ENCODE measurements around the gene COL1A1. TPM values are rescaled to one million over a fixed set of nuclear protein-coding genes. Genes with fewer than 3 reads are reported as not detected.

COL1A1 gene
- total and polyA plus RNA-seq, 2 experiments from 2014 or later, result 6,472 to 15,283 TPM

DNA sequence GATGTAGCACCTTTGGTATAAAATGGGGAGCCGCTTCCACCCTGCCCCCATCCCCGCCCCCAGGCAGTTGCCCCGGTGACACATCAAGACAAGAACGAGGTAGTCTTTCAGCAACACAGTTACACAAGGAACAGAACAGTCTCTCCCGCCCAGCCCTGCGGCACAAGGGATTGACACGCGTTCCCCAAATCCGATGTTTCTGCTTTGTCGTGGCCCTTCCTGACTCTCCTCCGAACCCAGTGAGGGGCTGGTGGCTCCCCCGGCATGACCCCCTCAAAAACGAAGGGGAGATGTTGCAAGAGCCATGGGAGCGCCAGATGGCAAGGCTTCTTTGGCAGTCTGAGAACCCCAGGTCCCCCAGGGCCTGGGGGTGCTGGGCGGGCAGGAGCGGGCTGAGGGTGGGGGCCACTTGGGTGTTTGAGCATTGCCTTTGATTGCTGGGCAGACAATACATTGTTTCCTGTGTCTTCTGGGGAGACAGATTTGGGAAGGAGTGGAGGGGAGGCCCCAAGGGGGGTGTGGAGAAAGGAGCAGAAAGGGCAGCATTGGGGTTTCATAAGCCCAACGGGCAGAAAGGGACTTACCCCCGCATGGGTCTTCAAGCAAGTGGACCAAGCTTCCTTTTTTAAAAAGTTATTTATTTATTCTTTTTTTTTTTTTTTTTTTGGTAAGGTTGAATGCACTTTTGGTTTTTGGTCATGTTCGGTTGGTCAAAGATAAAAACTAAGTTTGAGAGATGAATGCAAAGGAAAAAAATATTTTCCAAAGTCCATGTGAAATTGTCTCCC lies 16.6 kb downstream of the COL1A1 start:
- 16 to 18% methylated on average over 18 to 19 of the region's 19 CpGs for WGBS, 2 experiments (ENCODE audit: low coverage in 1 of 2, low lambda C conversion rate in 2 of 2, missing lambda C conversion rate in 2 of 2)
- H3K4me2 ChIP-seq (ENCODE audit: unreplicated experiment), result no peak overlapping the region
- peak overlapping the region; percentile 100 for H3K27ac ChIP-seq
- no peaks in the 10 kb centered on the region for H4K20me1 ChIP-seq (ENCODE audit: insufficient read depth)
- TF ChIP-seq EZH2 (IDR thresholded peaks at IDR 0.05; ENCODE audit: insufficient read depth, poor library complexity, severe bottlenecking) (no peak), EZH2phosphoT487 (IDR thresholded peaks at IDR 0.05; ENCODE audit: insufficient read depth, low read depth) (no peak)
- no peaks in the 10 kb centered on the region for H3K9me3 ChIP-seq (ENCODE audit: low read depth)
- no peaks in the 10 kb centered on the region for H3K79me2 ChIP-seq (ENCODE audit: insufficient read depth)
- in situ Hi-C loops (cut with MboI), result no loop called here
- H3K27me3 ChIP-seq (replicated peaks; ENCODE audit: insufficient read depth), result no peaks in the 10 kb centered on the region
- no peak overlapping the region for H2AFZ ChIP-seq
- no peak overlapping the region for H3K4me3 ChIP-seq
- peaks cover 92% of the 10 kb centered on the region for H3F3A ChIP-seq (ENCODE audit: insufficient read depth)
- peaks cover 11% of the 10 kb centered on the region for H3K4me1 ChIP-seq (ENCODE audit: insufficient read depth)
- H3K9ac ChIP-seq, result peak overlapping the region; percentile 100
- H3K36me3 ChIP-seq (ENCODE audit: low read depth), result peaks cover 36% of the 10 kb centered on the region
- peak; percentile 90 for DNase-seq
- H3K9me2 ChIP-seq (ENCODE audit: insufficient read depth), result no peaks in the 10 kb centered on the region

DNA sequence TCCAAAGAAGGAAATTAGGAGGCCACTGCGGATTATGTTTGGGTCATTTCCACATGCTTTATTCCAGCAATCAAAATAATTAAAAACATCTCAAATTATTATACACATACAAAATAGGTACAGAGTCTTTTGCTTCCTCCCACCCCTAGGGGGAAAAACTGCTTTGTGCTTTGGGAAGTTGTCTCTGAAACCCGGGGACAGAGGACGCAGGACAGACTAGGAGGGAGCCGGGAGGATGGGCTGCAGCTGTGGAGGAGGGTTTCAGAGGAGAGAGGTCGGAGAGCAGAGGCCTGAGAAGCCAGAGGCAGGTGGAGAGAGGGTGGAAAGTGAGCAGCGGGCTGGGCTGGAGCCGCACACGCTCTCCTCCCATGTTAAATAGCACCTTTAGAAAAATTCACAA lies 17.4 kb downstream of the COL1A1 start:
- in situ Hi-C loops (cut with MboI), result no loop called here
- no peaks in the 10 kb centered on the region for H4K20me1 ChIP-seq (ENCODE audit: insufficient read depth)
- no peaks in the 10 kb centered on the region for H3K9me3 ChIP-seq (ENCODE audit: low read depth)
- DNase-seq, result peak; percentile 71
- peaks cover 15% of the 10 kb centered on the region for H3K4me1 ChIP-seq (ENCODE audit: insufficient read depth)
- H3F3A ChIP-seq (ENCODE audit: insufficient read depth), result peaks cover 93% of the 10 kb centered on the region
- H3K9ac ChIP-seq, result peak overlapping the region; percentile 100
- TF ChIP-seq EZH2 (IDR thresholded peaks at IDR 0.05; ENCODE audit: insufficient read depth, poor library complexity, severe bottlenecking) (no peak), EZH2phosphoT487 (IDR thresholded peaks at IDR 0.05; ENCODE audit: insufficient read depth, low read depth) (no peak)
- no peak overlapping the region for H3K4me3 ChIP-seq
- peak overlapping the region; percentile 100 for H3K27ac ChIP-seq
- no peaks in the 10 kb centered on the region for H3K79me2 ChIP-seq (ENCODE audit: insufficient read depth)
- peaks cover 29% of the 10 kb centered on the region for H3K36me3 ChIP-seq (ENCODE audit: low read depth)
- H3K4me2 ChIP-seq (ENCODE audit: unreplicated experiment), result no peak overlapping the region
- 17 to 30% methylated on average over 8 of the region's 8 CpGs for WGBS, 2 experiments (ENCODE audit: low coverage in 1 of 2, low lambda C conversion rate in 2 of 2, missing lambda C conversion rate in 2 of 2)
- no peaks in the 10 kb centered on the region for H3K9me2 ChIP-seq (ENCODE audit: insufficient read depth)
- no peak overlapping the region for H2AFZ ChIP-seq
- no peaks in the 10 kb centered on the region for H3K27me3 ChIP-seq (replicated peaks; ENCODE audit: insufficient read depth)

GRCh38 chr17:50183421-50183994 lies 17.9 kb downstream of the COL1A1 start:
- Histone ChIP-seq H3K27me3 (replicated peaks; ENCODE audit: insufficient read depth) (no peaks in the 10 kb centered on the region), H3K27ac (peak overlapping the region; percentile 100), H3K9me3 (ENCODE audit: low read depth) (no peaks in the 10 kb centered on the region), H2AFZ (no peak overlapping the region), H3K36me3 (ENCODE audit: low read depth) (peaks cover 28% of the 10 kb centered on the region), H3K9ac (peak overlapping the region; percentile 100), H3K4me3 (no peak overlapping the region), H3K9me2 (ENCODE audit: insufficient read depth) (no peaks in the 10 kb centered on the region), H3K79me2 (ENCODE audit: insufficient read depth) (no peaks in the 10 kb centered on the region), H3K4me2 (ENCODE audit: unreplicated experiment) (no peak overlapping the region), H3K4me1 (ENCODE audit: insufficient read depth) (peaks cover 20% of the 10 kb centered on the region), H3F3A (ENCODE audit: insufficient read depth) (peaks cover 93% of the 10 kb centered on the region), H4K20me1 (ENCODE audit: insufficient read depth) (no peaks in the 10 kb centered on the region)
- in situ Hi-C loops (cut with MboI), result no loop called here
- peak; percentile 65 for DNase-seq
- TF ChIP-seq EZH2phosphoT487 (IDR thresholded peaks at IDR 0.05; ENCODE audit: insufficient read depth, low read depth) (no peak), EZH2 (IDR thresholded peaks at IDR 0.05; ENCODE audit: insufficient read depth, poor library complexity, severe bottlenecking) (no peak)
- 19 to 21% methylated on average over 12 of the region's 12 CpGs for WGBS, 2 experiments (ENCODE audit: low coverage in 1 of 2, low lambda C conversion rate in 2 of 2, missing lambda C conversion rate in 2 of 2)

DNA sequence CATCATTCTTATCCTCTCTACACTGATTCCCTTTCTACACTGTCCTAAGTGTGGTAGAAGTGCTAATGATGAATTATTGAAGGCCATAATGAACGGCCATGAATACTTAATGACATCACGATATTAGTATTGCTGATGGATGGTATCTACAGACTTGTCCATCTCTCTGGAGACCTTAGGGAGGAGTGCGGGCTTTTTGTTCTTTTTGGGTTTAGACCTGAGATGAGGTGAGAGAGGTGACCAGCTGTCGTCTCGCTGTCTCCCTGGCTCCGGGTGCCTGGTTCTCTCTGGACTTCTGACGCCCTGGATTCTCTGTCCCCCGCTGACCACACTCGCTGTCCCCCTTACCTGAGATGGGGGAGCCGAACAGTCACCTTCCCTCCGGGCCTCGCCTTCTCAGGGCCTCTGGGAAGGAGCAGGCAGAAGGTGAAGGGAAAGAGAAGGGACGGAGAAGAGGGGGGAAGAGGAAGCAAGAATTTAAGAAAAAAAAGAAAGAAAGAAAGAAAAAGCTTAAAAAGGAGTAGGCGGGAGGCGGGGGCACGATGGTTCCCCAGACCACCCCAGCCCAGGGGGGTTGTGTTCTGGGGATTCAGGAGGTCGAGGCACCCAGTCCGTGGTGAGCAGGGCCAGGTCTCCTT lies 18.5 kb downstream of the COL1A1 start:
- Histone ChIP-seq H3K9me3 (ENCODE audit: low read depth) (no peaks in the 10 kb centered on the region), H3K27me3 (replicated peaks; ENCODE audit: insufficient read depth) (no peaks in the 10 kb centered on the region), H3F3A (ENCODE audit: insufficient read depth) (peaks cover 87% of the 10 kb centered on the region), H3K9ac (peak overlapping the region; percentile 100), H3K4me1 (ENCODE audit: insufficient read depth) (peaks cover 24% of the 10 kb centered on the region), H3K27ac (peak overlapping the region; percentile 100), H3K9me2 (ENCODE audit: insufficient read depth) (no peaks in the 10 kb centered on the region), H4K20me1 (ENCODE audit: insufficient read depth) (no peaks in the 10 kb centered on the region), H3K4me2 (ENCODE audit: unreplicated experiment) (no peak overlapping the region), H3K4me3 (no peak overlapping the region), H3K79me2 (ENCODE audit: insufficient read depth) (no peaks in the 10 kb centered on the region), H2AFZ (no peak overlapping the region), H3K36me3 (ENCODE audit: low read depth) (peaks cover 22% of the 10 kb centered on the region)
- in situ Hi-C loops (cut with MboI), result no loop called here
- no peak for TF ChIP-seq EZH2 (IDR thresholded peaks at IDR 0.05; ENCODE audit: insufficient read depth, poor library complexity, severe bottlenecking)
- no peak for TF ChIP-seq EZH2phosphoT487 (IDR thresholded peaks at IDR 0.05; ENCODE audit: insufficient read depth, low read depth)
- DNase-seq, result peak; percentile 49
- WGBS, 2 experiments (ENCODE audit: low coverage in 1 of 2, low lambda C conversion rate in 2 of 2, missing lambda C conversion rate in 2 of 2), result 42 to 47% methylated on average over 15 to 18 of the region's 18 CpGs
